GM12865 (cell line): ENCODE results near the gene SPACDR.

Experiments
- DNase-seq: peaks from one replicate; pipeline ENCODE4 v3.0.0; 2010; ENCODE audit warnings: low read depth
- H3K4me3 ChIP-seq: 2 replicates; pipeline ENCODE4 v1.5.1; 2011; ENCODE audit warnings: mild to moderate bottlenecking, low read depth, low read length, control low read depth
- TF ChIP-seq, protein P1 (sequence below): IDR thresholded peaks from 2 replicates; pipeline ENCODE4 v1.5.1; 2011; ENCODE audit warnings: low read length, control low read depth, low read depth, inconsistent platforms; ENCODE audit not compliant: insufficient read depth; ENCODE audit errors: missing control alignments

The SPACDR gene

DNA sequence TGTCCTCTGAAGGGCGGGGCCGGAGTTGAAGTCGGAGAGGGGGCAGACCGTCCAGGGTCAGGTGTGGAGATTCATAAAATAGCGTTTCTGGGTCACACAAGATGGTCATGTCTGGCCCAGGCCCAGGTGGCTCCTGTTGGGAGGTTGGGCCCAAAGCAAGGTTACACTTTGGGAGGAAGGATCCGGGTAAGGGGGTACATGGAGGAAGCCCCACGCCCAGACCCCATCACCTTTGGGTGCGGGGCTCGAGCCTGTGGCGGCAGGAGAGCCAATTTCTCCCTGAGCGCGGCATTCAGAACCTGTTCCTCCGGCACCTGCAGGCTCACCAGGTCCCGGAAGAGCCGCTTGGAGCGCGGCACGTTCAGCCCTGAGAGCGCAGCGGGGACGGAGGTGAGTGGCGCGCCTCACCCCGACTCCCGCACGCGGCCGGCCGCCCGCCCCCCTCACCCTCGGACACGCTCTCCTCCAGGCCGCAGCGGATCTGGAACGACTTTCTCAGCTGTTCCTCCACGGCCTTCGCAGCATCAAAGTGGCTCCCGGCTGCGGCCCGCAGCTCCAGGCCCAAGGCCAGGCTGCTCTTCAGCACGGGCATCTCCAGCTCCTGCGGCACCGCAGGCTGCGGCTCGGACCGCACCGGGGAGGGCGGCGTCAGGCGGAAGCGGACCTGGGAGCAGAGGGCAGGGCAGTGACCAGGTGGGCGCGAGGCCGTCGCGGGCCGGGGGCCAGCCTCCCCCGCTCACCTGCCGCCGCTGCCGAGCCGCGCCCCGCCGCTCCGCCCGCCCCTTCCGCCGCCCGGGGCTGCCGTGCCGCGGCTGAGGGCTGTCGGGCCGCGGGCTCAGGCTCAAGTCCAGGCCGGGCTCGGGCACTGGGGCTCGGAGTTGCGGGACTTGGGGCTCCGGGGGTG is 28.4 kb downstream of the SPACDR start:
- TF ChIP-seq, protein P1, sequence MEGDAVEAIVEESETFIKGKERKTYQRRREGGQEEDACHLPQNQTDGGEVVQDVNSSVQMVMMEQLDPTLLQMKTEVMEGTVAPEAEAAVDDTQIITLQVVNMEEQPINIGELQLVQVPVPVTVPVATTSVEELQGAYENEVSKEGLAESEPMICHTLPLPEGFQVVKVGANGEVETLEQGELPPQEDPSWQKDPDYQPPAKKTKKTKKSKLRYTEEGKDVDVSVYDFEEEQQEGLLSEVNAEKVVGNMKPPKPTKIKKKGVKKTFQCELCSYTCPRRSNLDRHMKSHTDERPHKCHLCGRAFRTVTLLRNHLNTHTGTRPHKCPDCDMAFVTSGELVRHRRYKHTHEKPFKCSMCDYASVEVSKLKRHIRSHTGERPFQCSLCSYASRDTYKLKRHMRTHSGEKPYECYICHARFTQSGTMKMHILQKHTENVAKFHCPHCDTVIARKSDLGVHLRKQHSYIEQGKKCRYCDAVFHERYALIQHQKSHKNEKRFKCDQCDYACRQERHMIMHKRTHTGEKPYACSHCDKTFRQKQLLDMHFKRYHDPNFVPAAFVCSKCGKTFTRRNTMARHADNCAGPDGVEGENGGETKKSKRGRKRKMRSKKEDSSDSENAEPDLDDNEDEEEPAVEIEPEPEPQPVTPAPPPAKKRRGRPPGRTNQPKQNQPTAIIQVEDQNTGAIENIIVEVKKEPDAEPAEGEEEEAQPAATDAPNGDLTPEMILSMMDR, result no peak
- peak; percentile 69 for DNase-seq
- peak overlapping the region; percentile 83 for H3K4me3 ChIP-seq

GRCh38 chr7:100434297-100435144 is 29.5 kb downstream of the SPACDR start:
- TF ChIP-seq, protein P1, result no peak
- no peak for DNase-seq
- H3K4me3 ChIP-seq, result peak overlapping the region; percentile 83

GRCh38 chr7:100433592-100434296 is 30.3 kb downstream of the SPACDR start:
- TF ChIP-seq, protein P1, result no peak
- H3K4me3 ChIP-seq, result no peak overlapping the region

DNA sequence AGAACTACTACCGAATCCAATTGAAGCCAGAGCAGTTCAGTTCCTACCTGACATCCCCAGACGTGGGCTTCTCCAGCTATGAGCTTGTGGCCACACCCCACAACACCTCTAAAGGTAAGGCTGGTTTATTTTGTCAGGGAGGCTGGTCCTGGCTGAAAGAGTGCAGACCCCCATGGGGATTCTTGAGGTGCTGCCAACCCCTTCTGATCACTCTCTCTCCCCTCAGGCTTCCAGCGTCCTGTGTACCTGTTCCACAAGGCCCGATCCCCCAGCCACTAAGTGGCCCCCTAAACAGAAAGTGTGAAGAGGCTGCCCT is 30.8 kb downstream of the SPACDR start:
- no peak overlapping the region for H3K4me3 ChIP-seq
- TF ChIP-seq, protein P1, result no peak
- no peak for DNase-seq

More at GRCh38 chr7:100433592-100434296, 30.3 kb downstream of the SPACDR start:
- DNase-seq, result no peak

GRCh38 chr7:100432621-100433275 is 31.3 kb downstream of the SPACDR start:
- no peak for DNase-seq
- no peak overlapping the region for H3K4me3 ChIP-seq

More at GRCh38 chr7:100432621-100433275, 31.3 kb downstream of the SPACDR start:
- TF ChIP-seq, protein P1, result no peak
